HepG2 (cell line): ENCODE data around the gene EED. TPM values are rescaled to one million over a fixed set of nuclear protein-coding genes. Genes with fewer than 3 reads are reported as not detected.

Source experiments
- AKAP8 ChIP-seq: sonication (generic); formaldehyde crosslinking; IDR thresholded peaks from 2 replicates; pipeline ENCODE4 v1.5.1; 2020; ENCODE audit warnings: mild to moderate bottlenecking, missing genetic modification reagents
- ARNT ChIP-seq: fragments of 450-650 bp; IDR thresholded peaks from 2 replicates; pipeline ENCODE4 v1.6.1; 2017
- CEBPB ChIP-seq: IDR thresholded peaks from 2 replicates; pipeline ENCODE4 v1.6.1; 2011; ENCODE audit warnings: low read depth, low read length, improper control_type of control experiment, borderline replicate concordance
- FOSL1 ChIP-seq: sonication (generic); formaldehyde crosslinking; IDR thresholded peaks from 2 replicates; pipeline ENCODE4 v1.9.0; 2021; ENCODE audit warnings: missing genetic modification reagents, borderline replicate concordance
- HMG20A ChIP-seq: IDR thresholded peaks from 2 replicates; pipeline ENCODE4 v1.6.1; 2016; ENCODE audit warnings: borderline replicate concordance
- HNRNPH1 ChIP-seq: fragments of 200-400 bp; formaldehyde crosslinking; optimal IDR thresholded peaks from 2 replicates; pipeline ENCODE3; 2017; ENCODE audit warnings: mild to moderate bottlenecking, low read depth, low read length
- HNRNPK ChIP-seq: fragments of 200-400 bp; formaldehyde crosslinking; IDR thresholded peaks from 2 replicates; pipeline ENCODE4 v1.6.1; 2018; ENCODE audit warnings: low read length, low read depth, moderate library complexity, mild to moderate bottlenecking; ENCODE audit not compliant: poor library complexity, severe bottlenecking
- ISX ChIP-seq: sonication (generic); formaldehyde crosslinking; conservative IDR thresholded peaks from 2 replicates; pipeline ENCODE4 v1.5.0; 2020; ENCODE audit warnings: missing genetic modification reagents
- JARID2 ChIP-seq: sonication (generic); formaldehyde crosslinking; IDR thresholded peaks from 2 replicates; pipeline ENCODE4 v1.8.1; 2023; ENCODE audit warnings: missing genetic modification reagents, inconsistent platforms; ENCODE audit not compliant: insufficient replicate concordance
- KDM2A ChIP-seq: sonication (generic); formaldehyde crosslinking; IDR thresholded peaks from 2 replicates; pipeline ENCODE4 v1.4.0; 2020; ENCODE audit warnings: low read depth, missing genetic modification reagents, borderline replicate concordance
- KLF13 ChIP-seq: sonication (generic); formaldehyde crosslinking; IDR thresholded peaks from 2 replicates; pipeline ENCODE4 v1.4.0; 2020; ENCODE audit warnings: mild to moderate bottlenecking, missing genetic modification reagents
- PHF8 ChIP-seq: sonication (generic); formaldehyde crosslinking; IDR thresholded peaks from 2 replicates; pipeline ENCODE4 v1.5.0; 2020; ENCODE audit warnings: missing genetic modification reagents
- PPARG ChIP-seq: conservative IDR thresholded peaks from 2 replicates; pipeline ENCODE4 v1.6.1; 2016; ENCODE audit warnings: missing biosample characterization, missing genetic modification reagents
- PRPF4 ChIP-seq: fragments of 200-400 bp; formaldehyde crosslinking; IDR thresholded peaks from 2 replicates; pipeline ENCODE4 v1.6.1; 2016; ENCODE audit warnings: low read length, low read depth; ENCODE audit not compliant: poor library complexity, severe bottlenecking
- SP2 ChIP-seq: sonication (generic); formaldehyde crosslinking; IDR thresholded peaks from 2 replicates; pipeline ENCODE4 v1.5.1; 2020; ENCODE audit warnings: mild to moderate bottlenecking, missing genetic modification reagents
- SPEN ChIP-seq: sonication (generic); formaldehyde crosslinking; IDR thresholded peaks from 2 replicates; pipeline ENCODE4 v1.5.1; 2020; ENCODE audit warnings: low read depth, mild to moderate bottlenecking, missing genetic modification reagents
- ZBTB20 ChIP-seq: sonication (generic); formaldehyde crosslinking; IDR thresholded peaks from 2 replicates; pipeline ENCODE4 v1.8.1; 2023; ENCODE audit warnings: missing genetic modification reagents, low read depth, mild to moderate bottlenecking, borderline replicate concordance
- ZBTB25 ChIP-seq: IDR thresholded peaks from 2 replicates; pipeline ENCODE4 v1.6.1; 2018; ENCODE audit warnings: missing genetic modification reagents
- ZC3H4 ChIP-seq: sonication (generic); formaldehyde crosslinking; IDR thresholded peaks from 2 replicates; pipeline ENCODE4 v1.4.0; 2020; ENCODE audit warnings: missing genetic modification reagents, borderline replicate concordance
- ZFAT ChIP-seq: sonication (generic); formaldehyde crosslinking; conservative IDR thresholded peaks from 2 replicates; pipeline ENCODE4 v1.8.1; 2023; ENCODE audit warnings: missing genetic modification reagents, inconsistent platforms
- ZFP82 ChIP-seq: sonication (generic); formaldehyde crosslinking; IDR thresholded peaks from 2 replicates; pipeline ENCODE4 v1.5.1; 2020; ENCODE audit warnings: mild to moderate bottlenecking, missing genetic modification reagents, borderline replicate concordance
- ZIK1 ChIP-seq: sonication (generic); formaldehyde crosslinking; IDR thresholded peaks from 2 replicates; pipeline ENCODE4 v1.5.0; 2020; ENCODE audit warnings: mild to moderate bottlenecking, low read depth, missing genetic modification reagents, borderline replicate concordance
- ZNF12 ChIP-seq: sonication (generic); formaldehyde crosslinking; IDR thresholded peaks from 2 replicates; pipeline ENCODE4 v1.5.0; 2020; ENCODE audit warnings: missing genetic modification reagents
- ZNF383 ChIP-seq: sonication (generic); formaldehyde crosslinking; IDR thresholded peaks from 2 replicates; pipeline ENCODE4 v1.4.0; 2020; ENCODE audit warnings: missing genetic modification reagents, mild to moderate bottlenecking, borderline replicate concordance
- ZNF562 ChIP-seq: sonication (generic); formaldehyde crosslinking; IDR thresholded peaks from 2 replicates; pipeline ENCODE4 v1.8.0; 2022; ENCODE audit warnings: missing genetic modification reagents, borderline replicate concordance
- ZNF569 ChIP-seq: sonication (generic); formaldehyde crosslinking; IDR thresholded peaks from 2 replicates; pipeline ENCODE4 v1.5.0; 2020; ENCODE audit warnings: mild to moderate bottlenecking, missing genetic modification reagents, moderate library complexity, borderline replicate concordance
- ZNF570 ChIP-seq: sonication (generic); formaldehyde crosslinking; IDR thresholded peaks from 2 replicates; pipeline ENCODE4 v1.4.0; 2020; ENCODE audit warnings: mild to moderate bottlenecking, missing genetic modification reagents, borderline replicate concordance
- ZNF776 ChIP-seq: sonication (generic); formaldehyde crosslinking; IDR thresholded peaks from 2 replicates; pipeline ENCODE4 v1.4.0; 2020; ENCODE audit warnings: mild to moderate bottlenecking, missing genetic modification reagents
- ZSCAN21 ChIP-seq: sonication (generic); formaldehyde crosslinking; IDR thresholded peaks from 2 replicates; pipeline ENCODE4 v1.8.0; 2022; ENCODE audit warnings: mild to moderate bottlenecking, missing genetic modification reagents, moderate library complexity, borderline replicate concordance
- polyA plus RNA-seq, 8 experiments: library from polyadenylated mRNA; depleted of rRNA in 3 of 8; stranded (reverse) in 7 of 8; unstranded in 1 of 8; fragments of >200 nt; fragmentation: Illumina TruSeq in 4 of 8; extraction: Trizol in 4 of 8; gene quantifications; 2 replicates each; pipeline versions ENCODE4 v1.2.1 to v1.2.3, GENCODE V29; 2011 to 2016; ENCODE audit warnings: low read depth in 4 of 8, missing spikeins in 1 of 8, mixed read lengths in 1 of 8; ENCODE audit not compliant: insufficient read depth in 1 of 8
- total RNA-seq, 5 experiments: library from RNA; depleted of rRNA; stranded (reverse); fragments of >200 nt; fragmentation: Illumina TruSeq; extraction: Trizol; gene quantifications; 2 replicates each; pipeline ENCODE4 v1.2.3, GENCODE V29; 2016; ENCODE audit warnings: low read depth in 1 of 5
- TF ChIP-seq, protein P1 (sequence below): sonication (generic); formaldehyde crosslinking; IDR thresholded peaks from 2 replicates; pipeline ENCODE4 v1.4.0; 2020; ENCODE audit warnings: mild to moderate bottlenecking, missing genetic modification reagents

The EED gene
- total and polyA plus RNA-seq, 2 of the 13 experiments (the other 11 are each of a cell fraction or from before 2014, with no cell fraction given), result 11.0 to 28.4 TPM

- TF ChIP-seq, protein P1, sequence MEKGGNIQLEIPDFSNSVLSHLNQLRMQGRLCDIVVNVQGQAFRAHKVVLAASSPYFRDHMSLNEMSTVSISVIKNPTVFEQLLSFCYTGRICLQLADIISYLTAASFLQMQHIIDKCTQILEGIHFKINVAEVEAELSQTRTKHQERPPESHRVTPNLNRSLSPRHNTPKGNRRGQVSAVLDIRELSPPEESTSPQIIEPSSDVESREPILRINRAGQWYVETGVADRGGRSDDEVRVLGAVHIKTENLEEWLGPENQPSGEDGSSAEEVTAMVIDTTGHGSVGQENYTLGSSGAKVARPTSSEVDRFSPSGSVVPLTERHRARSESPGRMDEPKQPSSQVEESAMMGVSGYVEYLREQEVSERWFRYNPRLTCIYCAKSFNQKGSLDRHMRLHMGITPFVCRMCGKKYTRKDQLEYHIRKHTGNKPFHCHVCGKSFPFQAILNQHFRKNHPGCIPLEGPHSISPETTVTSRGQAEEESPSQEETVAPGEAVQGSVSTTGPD (CRISPR knock-in tag), result no peak
- TF ChIP-seq ARNT (no peak), AKAP8 (no peak), ZBTB25 (CRISPR knock-in tag) (peak; percentile 46), KDM2A (CRISPR knock-in tag) (no peak), FOSL1 (CRISPR knock-in tag) (no peak; the same call in 1 of the 2 replicates), ZIK1 (CRISPR knock-in tag) (no peak), ISX (no peak), ZNF562 (CRISPR knock-in tag) (no peak), ZBTB20 (no peak), ZFP82 (CRISPR knock-in tag) (no peak), HNRNPK (no peak), ZFAT (no peak), SPEN (CRISPR knock-in tag) (no peak), CEBPB (peak; percentile 91), HMG20A (peak; percentile 96), HNRNPH1 (no peak), PHF8 (CRISPR knock-in tag) (no peak), ZSCAN21 (CRISPR knock-in tag) (no peak), ZNF12 (CRISPR knock-in tag) (peak; percentile 68; the same call in 1 of the 2 replicates), KLF13 (no peak), SP2 (no peak), JARID2 (no peak), ZC3H4 (no peak), PPARG (CRISPR knock-in tag) (no peak; the same call in 1 of the 2 replicates), PRPF4 (no peak), ZNF383 (no peak), ZNF570 (CRISPR knock-in tag) (no peak), ZNF776 (no peak), ZNF569 (CRISPR knock-in tag) (no peak)
Measured at GRCh38 chr11:86209806-86210657, 34.5 kb upstream of the EED start (continued).
